GM19193 (cell line): ENCODE measurements around the gene MAP3K5.

Experiments used
- POLR2A ChIP-seq: IDR thresholded peaks from 4 replicates; pipeline ENCODE4 v1.6.1; 2011; ENCODE audit not compliant: insufficient read depth, insufficient read length; ENCODE audit errors: extremely low read depth

MAP3K5 gene

DNA sequence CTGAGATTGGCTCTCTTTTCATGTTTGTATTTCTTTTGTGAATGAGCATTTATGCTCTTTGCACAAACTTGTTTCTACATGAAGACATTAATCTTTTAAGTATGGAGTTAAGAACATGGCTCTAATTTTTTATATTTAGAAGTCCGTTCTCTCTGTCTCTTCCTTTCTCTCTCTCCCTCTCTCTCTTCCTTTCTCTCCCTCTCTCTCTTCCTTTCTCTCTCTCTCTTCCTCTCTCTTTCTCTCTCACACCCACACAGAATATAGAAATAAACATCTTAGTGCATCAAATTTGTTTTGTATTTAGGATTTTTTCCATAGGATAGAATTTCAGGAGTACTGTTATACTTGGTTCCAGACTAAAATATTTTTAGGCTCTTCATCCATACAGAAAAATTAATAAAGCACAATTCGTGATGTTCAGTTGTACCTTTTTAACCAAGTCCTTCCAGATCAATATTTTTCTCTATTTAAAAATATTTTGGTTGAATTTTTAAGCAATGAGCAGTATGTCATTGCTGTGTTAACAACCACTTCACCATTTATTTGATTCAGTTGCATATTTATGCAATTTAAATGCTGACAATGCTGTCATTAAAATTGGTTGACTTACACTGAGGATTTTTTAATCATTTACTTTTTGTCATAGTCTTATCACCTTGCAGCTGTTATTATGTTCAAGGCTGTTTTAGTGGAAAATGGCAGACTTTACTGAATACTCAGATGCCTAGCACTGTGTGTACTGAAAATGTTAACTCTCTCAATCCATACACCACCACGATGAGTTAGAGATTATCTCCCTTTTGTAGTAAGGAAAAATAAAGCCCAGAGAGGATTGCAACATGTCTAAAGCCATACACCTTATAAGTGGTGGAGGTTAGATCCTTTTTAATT is 129.7 kb downstream of the MAP3K5 start:
- no peak for TF ChIP-seq POLR2A

DNA sequence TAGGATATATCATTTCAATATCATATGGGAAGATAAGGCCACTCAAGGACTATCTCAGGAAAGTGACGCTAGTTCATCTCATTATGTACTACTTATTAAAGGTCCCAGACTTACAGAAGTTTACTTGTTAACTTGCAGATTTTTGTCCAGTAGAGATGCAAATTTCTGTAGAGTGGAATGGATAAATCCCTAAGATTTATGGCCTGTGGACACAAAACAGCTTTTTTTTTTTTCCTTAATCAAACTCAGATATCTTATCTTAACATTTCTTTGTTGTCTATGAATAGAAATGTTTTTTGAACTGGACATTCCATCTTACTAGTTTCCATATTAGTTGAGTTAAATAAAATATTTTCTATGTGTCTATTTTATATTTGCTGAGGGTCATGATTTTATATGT is 131.6 kb downstream of the MAP3K5 start:
- no peak for TF ChIP-seq POLR2A

DNA sequence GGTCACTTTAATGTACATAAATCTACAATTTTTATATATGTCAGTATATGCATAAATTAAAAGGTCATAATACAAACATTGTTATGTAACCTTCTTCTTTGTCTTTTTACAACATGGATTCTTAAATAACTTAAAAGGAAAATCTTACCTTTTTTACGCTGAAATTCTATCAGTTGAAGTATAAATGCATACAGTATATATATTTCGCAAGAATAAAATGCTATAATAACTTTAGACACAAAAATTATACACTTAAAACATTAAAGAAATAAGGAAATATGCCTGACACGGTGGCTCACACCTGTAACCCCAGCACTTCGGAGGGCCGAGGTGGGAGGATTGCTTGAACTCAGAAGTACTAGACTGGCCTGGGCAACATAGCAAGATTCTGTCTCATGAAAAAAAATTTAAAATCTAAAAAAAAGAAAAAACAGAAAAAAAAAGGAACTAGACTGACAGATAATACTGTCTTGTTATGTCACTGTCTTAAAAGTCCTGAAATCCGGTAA is 132.2 kb downstream of the MAP3K5 start:
- TF ChIP-seq POLR2A, result no peak

DNA sequence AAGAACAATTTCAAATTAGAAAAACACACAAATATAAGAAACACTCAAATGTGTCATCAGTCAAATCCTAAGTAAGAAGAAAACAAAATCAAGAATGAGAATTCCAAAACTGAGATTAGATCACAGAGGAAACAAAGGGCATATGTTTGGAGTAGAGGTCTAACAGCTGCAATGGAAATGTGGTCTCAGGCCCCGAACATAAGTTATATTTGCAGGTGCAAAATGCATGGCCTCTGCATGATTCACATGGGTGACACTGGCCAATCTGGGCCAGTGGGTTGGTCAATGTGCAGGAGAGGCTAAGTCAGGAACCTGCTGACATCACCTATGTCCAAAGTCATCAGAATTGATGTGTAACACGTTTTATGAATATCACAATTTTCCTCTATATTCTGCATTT is 133.6 kb downstream of the MAP3K5 start:
- TF ChIP-seq POLR2A, result no peak

DNA sequence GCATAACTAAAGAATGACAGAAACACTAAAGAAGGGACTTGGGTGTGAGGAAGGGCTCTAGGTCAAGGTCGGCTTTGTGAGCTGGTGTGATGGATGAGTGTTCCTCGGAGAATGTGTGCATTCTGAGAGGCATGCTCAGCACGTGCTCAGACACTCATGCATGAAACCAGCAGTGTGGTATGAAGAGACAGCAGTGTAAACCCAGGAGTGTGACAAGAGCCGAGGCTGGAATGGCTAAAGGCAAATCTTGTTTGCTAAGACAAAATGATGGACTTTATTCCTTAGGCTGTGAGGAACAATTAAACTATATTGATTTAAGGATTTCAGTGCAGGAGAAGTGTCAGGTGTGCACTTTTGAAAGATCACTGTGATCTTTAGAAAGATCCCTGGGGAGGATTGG is 134.6 kb downstream of the MAP3K5 start:
- TF ChIP-seq POLR2A, result no peak

DNA sequence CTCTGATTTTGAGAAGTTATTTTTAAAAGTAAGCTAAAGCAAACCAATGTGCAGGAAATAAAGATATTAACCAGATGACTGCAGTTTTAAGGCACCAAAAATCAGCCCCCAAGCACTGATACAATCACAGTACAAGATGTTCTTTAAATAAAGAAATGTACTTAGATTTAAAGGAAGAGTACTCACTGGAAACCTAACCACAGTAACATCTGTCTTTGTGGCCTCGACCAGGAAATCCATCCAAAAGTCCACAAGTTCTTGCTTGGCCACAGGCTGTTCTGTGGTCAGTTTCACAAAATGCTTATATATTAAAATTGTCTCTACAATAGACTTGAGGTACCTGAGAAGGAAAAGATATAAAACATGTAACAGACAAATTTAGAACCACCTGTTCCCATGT is 136.2 kb downstream of the MAP3K5 start:
- TF ChIP-seq POLR2A, result no peak

DNA sequence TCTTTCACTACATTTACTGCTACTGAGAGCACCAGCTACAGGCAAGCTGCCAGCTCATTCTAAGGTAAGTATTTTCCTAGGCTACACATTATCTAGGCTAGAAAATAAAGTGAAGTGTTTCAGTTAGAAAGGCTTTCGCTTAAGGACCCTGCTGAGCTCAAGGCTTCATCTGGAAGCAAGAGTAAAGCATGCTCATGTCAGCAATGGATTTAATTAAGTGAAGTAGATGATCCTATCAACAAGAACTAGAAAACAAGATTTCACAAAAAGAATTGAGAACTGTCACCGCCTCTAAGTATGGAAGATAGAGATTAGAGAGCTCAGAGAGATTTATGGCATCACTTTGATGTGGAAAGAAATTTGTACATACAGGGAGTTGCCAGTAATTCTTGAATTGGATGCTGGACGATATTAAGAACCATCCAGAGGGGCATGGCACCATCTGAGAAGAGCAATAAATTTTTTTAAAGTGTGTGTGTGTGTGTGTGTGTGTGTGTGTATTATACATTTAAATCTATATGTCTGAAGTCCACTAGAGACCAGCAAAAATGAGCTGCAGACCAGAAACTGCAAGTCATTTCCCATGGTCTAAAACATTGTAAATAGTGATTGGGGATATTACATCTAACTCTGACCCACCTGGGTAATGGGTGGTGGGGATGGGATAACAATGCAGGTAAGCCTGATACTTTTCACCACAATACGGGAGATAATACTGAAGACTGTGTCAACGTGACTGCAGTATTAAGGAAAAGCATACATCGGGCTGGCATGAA is 136.8 kb downstream of the MAP3K5 start:
- no peak for TF ChIP-seq POLR2A

DNA sequence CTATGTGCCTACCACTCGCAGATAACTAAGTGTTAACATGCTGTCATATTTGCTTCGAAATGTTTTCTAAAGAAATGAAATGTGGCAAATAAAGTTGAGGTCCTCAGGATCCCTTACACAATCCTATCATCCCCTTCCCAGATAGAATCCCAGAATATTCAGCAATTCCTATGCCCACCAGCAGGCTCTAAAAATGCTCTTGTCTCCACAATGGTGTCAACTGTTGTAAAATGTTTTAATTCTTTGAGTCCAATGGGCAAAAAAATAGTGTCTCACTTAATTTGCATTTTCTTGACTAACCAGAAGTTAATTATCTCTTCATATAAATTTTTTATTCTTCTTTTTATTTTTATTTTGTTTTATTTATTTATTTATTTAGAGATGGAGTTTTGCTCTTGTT is 138.2 kb downstream of the MAP3K5 start:
- no peak for TF ChIP-seq POLR2A

DNA sequence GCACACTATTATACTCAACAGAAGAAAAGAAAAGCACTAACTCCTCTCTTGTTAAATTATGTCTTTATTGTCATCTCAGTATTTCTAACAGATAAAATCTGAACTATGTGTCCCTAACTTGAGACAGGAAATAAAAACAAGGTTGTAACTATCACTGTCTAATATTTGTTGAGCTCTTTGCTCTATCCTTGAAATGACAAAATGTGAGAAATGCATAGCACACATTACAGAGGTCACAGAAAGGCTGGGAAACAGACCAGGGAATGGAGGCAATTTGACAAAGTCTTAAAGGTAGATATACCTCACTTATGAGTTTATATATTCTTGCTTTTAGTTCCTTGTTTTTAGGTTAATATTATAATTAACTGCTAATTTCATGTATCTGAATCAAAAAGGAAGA is 139.6 kb downstream of the MAP3K5 start:
- no peak for TF ChIP-seq POLR2A

DNA sequence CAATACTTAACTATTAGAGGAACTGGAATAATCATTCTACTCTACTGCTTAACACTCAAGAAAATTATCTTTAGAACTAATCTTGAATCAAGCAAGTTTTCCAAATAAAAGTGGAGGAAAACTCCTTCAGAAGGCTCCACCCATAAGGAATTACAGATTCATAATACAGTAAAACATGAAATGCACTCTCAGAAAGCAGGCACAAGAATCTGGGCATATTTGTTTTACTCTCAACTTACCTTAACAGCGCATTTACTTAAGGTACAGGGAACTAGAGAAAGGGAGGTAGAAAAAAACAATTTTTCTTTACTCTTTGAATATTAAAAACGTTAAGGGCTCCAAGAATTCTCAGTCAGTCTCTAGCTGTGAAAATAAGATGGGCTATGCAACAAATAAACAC is 140.3 kb downstream of the MAP3K5 start:
- no peak for TF ChIP-seq POLR2A

DNA sequence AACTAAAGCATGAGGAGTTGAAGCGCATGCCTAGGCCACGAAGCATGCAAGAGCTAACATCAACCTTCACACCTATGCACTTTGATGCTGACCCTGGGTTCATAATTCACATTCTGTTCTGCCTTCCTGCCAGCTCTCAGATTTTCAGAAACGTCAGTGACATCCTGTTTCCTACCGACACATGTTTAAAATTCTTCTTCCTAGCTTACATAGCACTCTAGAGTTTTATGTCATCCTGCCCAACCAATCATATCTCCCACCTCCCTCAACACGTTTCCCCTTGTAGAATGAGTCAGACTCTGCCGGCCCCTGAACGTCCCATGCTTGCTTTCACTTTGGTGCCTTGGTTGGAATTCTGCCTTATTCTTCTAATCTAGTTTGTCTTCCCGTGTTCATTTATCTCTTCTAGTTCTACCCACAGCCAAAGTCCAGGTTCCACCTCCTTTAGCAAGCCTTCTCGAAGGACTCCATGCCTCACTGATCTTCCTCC is 144.9 kb downstream of the MAP3K5 start:
- TF ChIP-seq POLR2A, result no peak

DNA sequence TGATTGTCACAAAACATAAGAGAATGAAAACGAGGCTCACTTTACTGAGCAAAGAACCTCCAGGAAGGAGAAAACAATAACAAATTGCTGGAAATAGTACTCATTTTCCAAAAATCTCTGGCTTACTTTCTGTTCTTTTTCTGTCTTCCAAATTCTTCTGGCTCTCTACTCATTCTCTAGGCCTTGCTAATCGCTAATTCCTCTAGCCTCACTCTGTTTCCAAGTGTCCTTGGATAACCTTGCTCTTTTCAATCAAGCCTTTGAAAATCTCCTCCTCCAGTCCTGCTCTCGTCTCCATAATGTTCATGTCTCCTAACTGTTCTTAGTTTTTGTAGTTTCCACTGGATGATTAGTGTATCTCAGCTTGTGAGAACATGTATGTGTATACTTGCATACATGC is 145.9 kb downstream of the MAP3K5 start:
- no peak for TF ChIP-seq POLR2A

DNA sequence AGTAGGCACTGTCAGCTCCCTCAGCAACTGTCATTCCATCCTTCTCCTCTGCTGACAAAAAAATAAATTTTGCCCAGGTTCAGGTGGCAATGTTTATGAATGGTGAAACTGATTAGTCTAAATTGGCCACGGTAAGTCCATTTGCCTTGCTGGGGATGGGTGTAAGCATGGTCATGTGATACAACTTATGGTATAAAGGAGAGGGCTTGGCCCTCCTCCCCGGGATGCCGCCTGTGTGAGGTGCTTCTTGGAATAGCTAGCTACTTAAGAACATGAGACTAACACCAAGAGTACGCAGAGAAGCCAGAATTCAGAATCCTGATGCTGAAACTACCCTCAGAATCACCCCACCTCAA is 147.7 kb downstream of the MAP3K5 start:
- TF ChIP-seq POLR2A, result no peak

DNA sequence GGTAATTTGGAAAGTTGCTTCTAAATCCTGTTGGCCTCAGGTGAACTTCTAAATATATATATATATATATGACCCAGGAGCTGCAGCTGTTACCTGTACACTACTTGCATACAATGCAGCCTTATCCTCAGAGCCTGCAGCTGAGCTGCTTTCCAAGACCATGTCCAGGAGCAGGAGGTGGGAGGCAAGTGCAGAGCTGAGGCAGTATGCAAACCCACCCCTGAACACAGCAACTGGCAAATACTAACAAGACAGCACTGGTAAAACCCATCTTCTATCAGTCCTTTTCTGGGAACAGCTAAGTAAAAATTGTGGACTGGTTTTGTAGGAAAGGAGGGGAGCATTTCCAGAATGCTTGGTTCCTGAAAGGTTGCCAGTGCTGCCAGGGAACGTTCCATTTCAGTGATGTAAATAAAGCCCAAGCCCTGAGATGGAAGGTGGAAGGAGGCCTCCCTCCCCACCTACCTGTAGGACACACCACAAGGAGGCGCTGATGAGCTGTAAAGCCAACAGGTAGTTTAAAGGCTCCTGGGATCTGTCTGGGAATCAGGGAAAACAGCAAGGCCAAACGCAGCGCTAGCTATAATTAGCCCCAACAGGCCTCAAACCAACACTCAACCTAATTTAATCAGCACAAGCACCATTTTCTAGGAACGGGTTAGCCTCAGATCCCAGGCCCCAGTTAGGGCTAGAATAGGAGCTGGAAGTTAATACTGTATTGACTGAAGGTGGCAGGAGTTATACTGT is 148.3 kb downstream of the MAP3K5 start:
- no peak for TF ChIP-seq POLR2A

DNA sequence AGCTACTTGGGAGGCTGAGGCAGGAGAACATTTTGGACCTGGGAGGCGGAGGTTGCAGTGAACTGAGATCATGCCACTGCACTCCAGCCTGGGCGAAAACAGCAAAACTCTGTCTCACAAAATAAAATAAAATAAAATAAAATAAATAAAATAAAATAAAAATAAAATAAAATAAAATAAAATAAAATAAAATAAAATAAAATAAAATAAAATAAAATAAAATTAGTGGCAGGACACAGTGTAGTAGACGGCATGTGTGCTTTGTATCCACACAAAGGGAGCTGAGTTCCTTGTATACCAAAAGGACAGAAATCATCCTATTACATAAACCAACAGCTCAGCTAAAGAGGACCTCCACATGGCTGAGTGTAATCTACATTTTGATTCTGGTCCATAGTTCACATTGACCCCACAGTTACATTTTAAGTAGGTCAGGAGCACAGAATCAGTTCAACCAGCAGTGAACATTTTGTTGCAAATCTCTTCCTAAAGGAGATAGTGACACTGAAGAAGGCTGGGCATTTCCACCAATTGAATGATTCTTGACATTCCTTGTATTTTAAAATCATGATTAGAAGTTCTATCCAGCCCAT is 150.3 kb downstream of the MAP3K5 start:
- no peak for TF ChIP-seq POLR2A
